HepG2 (cell line): ENCODE results near the gene MT1F. TPM values are rescaled to one million over a fixed set of nuclear protein-coding genes. Genes with fewer than 3 reads are reported as not detected.

Experiments used
- ATAC-seq: fragments of 200-7000 bp; cut with Tn5 transposase; 3 replicates; pipeline ENCODE4 v1.9.1; 2020; ENCODE audit warnings: mild to moderate bottlenecking, moderate library complexity
- BruUV-seq: library from RNA; stranded (reverse); fragments of 400-500 nt; replicated peaks from 2 replicates; lab custom pipeline; 2021; lab: Mats Ljungman, UMichigan
- CTCF ChIA-PET: fragments of 300-600 bp; formaldehyde crosslinking; extraction: SDS; loops from one replicate; lab custom pipeline; 2021; ENCODE audit warnings: low total read pairs, inconsistent platforms, low intra/inter-chr PET ratio; lab: Yijun Ruan, JAX
- POLR2A ChIA-PET: fragments of 350-600 bp; sonication (Branson Sonifier 250); formaldehyde crosslinking; loops from one replicate; lab custom pipeline; 2020; ENCODE audit warnings: antibody characterized with exemption, inconsistent platforms; lab: Yijun Ruan, JAX
- DNase-seq: peaks from one replicate; pipeline ENCODE4 v3.0.0-alpha.2; 2015; ENCODE audit warnings: low spot score
- FAIRE-seq: peaks from 3 replicates; lab custom pipeline; 2011; peaks lifted over from hg19 to GRCh38; lab: Jason Lieb, UNC
- H2AFZ ChIP-seq: one replicate; pipeline ENCODE4 v1.6.1; 2011; ENCODE audit warnings: low read length, inconsistent platforms
- H3K27ac ChIP-seq: fragments of 300-600 bp; 3 replicates; pipeline ENCODE4 v1.8.0; 2011; ENCODE audit warnings: mixed run types, mild to moderate bottlenecking, mixed read lengths, low read length, inconsistent platforms; ENCODE audit not compliant: insufficient read depth; ENCODE audit errors: extremely low read length
- H3K27me3 ChIP-seq, 2 experiments: fragments of 200-600 bp in 1 of 2; 2 replicates in 1 of 2; 3 replicates in 1 of 2; pipeline versions ENCODE4 v1.6.0 to v1.8.0; 2011; ENCODE audit warnings: low read length in 2 of 2, mild to moderate bottlenecking in 2 of 2, moderate library complexity in 2 of 2, inconsistent platforms in 1 of 2; ENCODE audit not compliant: insufficient read depth in 2 of 2, control insufficient read depth in 1 of 2
- H3K36me3 ChIP-seq, 2 experiments: fragments of 200-600 bp in 1 of 2; replicated peaks in 1 of 2; 2 replicates in 1 of 2; 3 replicates in 1 of 2; pipeline versions ENCODE4 v1.5.1 to v1.8.0; 2011; ENCODE audit warnings: low read length in 2 of 2, inconsistent platforms in 1 of 2; ENCODE audit not compliant: insufficient read depth in 2 of 2, control insufficient read depth in 1 of 2
- H3K4me1 ChIP-seq: 2 replicates; pipeline ENCODE4 v1.5.1; 2012; ENCODE audit warnings: low read length, inconsistent platforms; ENCODE audit not compliant: insufficient read depth
- H3K4me2 ChIP-seq: 2 replicates; pipeline ENCODE4 v1.6.0; 2011; ENCODE audit warnings: low read depth, low read length, inconsistent platforms
- H3K4me3 ChIP-seq, 3 experiments: fragments of 200-600 bp in 1 of 3; sonication (generic), shearing (Covaris generic) in 1 of 3; replicated peaks in 1 of 3; 2 replicates each; pipeline ENCODE4 v1.5.1; 2011 to 2016; ENCODE audit warnings: low read length in 3 of 3, inconsistent platforms in 2 of 3, low read depth in 2 of 3, mild to moderate bottlenecking in 2 of 3, control low read depth in 1 of 3, mixed read lengths in 1 of 3; ENCODE audit not compliant: insufficient read depth in 1 of 3
- H3K79me2 ChIP-seq: one replicate; pipeline ENCODE4 v1.6.1; 2011; ENCODE audit warnings: low read length, inconsistent platforms; ENCODE audit not compliant: insufficient read depth
- H3K9ac ChIP-seq: 2 replicates; pipeline ENCODE4 v1.6.0; 2011; ENCODE audit warnings: mild to moderate bottlenecking, low read depth, low read length, inconsistent platforms; ENCODE audit not compliant: insufficient read depth
- H3K9me3 ChIP-seq: 2 replicates; pipeline ENCODE4 v1.5.1; 2012; ENCODE audit warnings: mild to moderate bottlenecking, low read length
- H4K20me1 ChIP-seq: 2 replicates; pipeline ENCODE4 v1.6.0; 2011; ENCODE audit warnings: inconsistent platforms, mild to moderate bottlenecking, low read length, moderate library complexity; ENCODE audit not compliant: insufficient read depth
- GFI1 ChIP-seq: sonication (generic); formaldehyde crosslinking; IDR thresholded peaks from 2 replicates; pipeline ENCODE4 v1.5.0; 2020; ENCODE audit warnings: missing genetic modification reagents, mild to moderate bottlenecking, borderline replicate concordance
- HDAC6 ChIP-seq: fragments of 200-600 bp; sonication (generic); IDR thresholded peaks from 2 replicates; pipeline ENCODE4 v1.7.0; 2017; ENCODE audit warnings: mild to moderate bottlenecking, antibody characterized with exemption, low read length, low read depth
- LBX2 ChIP-seq: sonication (generic); formaldehyde crosslinking; IDR thresholded peaks from 2 replicates; pipeline ENCODE4 v1.5.0; 2020; ENCODE audit warnings: missing genetic modification reagents, mild to moderate bottlenecking, borderline replicate concordance
- PRPF4 ChIP-seq: fragments of 200-400 bp; formaldehyde crosslinking; IDR thresholded peaks from 2 replicates; pipeline ENCODE4 v1.6.1; 2016; ENCODE audit warnings: low read length, low read depth; ENCODE audit not compliant: poor library complexity, severe bottlenecking
- TRIM22 ChIP-seq: fragments of 450-650 bp; IDR thresholded peaks from 2 replicates; pipeline ENCODE4 v1.6.1; 2017
- ZNF230 ChIP-seq: sonication (generic); formaldehyde crosslinking; IDR thresholded peaks from 2 replicates; pipeline ENCODE4 v1.4.0; 2020; ENCODE audit warnings: mild to moderate bottlenecking, missing genetic modification reagents
- ZNF512 ChIP-seq: sonication (generic); formaldehyde crosslinking; IDR thresholded peaks from 2 replicates; pipeline ENCODE4 v1.4.0; 2020; ENCODE audit warnings: mild to moderate bottlenecking, missing genetic modification reagents
- ZNF543 ChIP-seq: sonication (generic); formaldehyde crosslinking; IDR thresholded peaks from 2 replicates; pipeline ENCODE4 v1.4.0; 2020; ENCODE audit warnings: mild to moderate bottlenecking, missing genetic modification reagents
- ZNF761 ChIP-seq: sonication (generic); formaldehyde crosslinking; conservative IDR thresholded peaks from 2 replicates; pipeline ENCODE4 v1.4.0; 2020; ENCODE audit warnings: mild to moderate bottlenecking, missing genetic modification reagents
- WGBS: methylation state at CpG from one replicate; pipeline ENCODE4 v1.1.6; 2017; ENCODE audit warnings: low lambda C conversion rate; 5-methylcytosine and 5-hydroxymethylcytosine counted together
- in situ Hi-C: cut with HindIII; loops from 2 replicates; pipeline ENCODE4 v1.10.0; 2017; ENCODE audit warnings: low pct_unique_long_range_greater_than_20kb; ENCODE audit not compliant: extremely low pct_ligation_motif_present
- intact Hi-C: fragments of 100-400 bp; cut with micrococcal nuclease; formaldehyde crosslinking; loops from one replicate; pipeline ENCODE4 v1.10.0; 2022; ENCODE audit not compliant: unreplicated experiment
- polyA plus RNA-seq, 8 experiments: library from polyadenylated mRNA; depleted of rRNA in 3 of 8; stranded (reverse) in 7 of 8; unstranded in 1 of 8; fragments of >200 nt; fragmentation: Illumina TruSeq in 4 of 8; extraction: Trizol in 4 of 8; gene quantifications; 2 replicates each; pipeline versions ENCODE4 v1.2.1 to v1.2.3, GENCODE V29; 2011 to 2016; ENCODE audit warnings: low read depth in 4 of 8, missing spikeins in 1 of 8, mixed read lengths in 1 of 8; ENCODE audit not compliant: insufficient read depth in 1 of 8
- total RNA-seq, 5 experiments: library from RNA; depleted of rRNA; stranded (reverse); fragments of >200 nt; fragmentation: Illumina TruSeq; extraction: Trizol; gene quantifications; 2 replicates each; pipeline ENCODE4 v1.2.3, GENCODE V29; 2016; ENCODE audit warnings: low read depth in 1 of 5
- TF ChIP-seq, protein P1 (sequence below): sonication (generic); formaldehyde crosslinking; IDR thresholded peaks from 2 replicates; pipeline ENCODE4 v1.8.0; 2022; ENCODE audit warnings: mild to moderate bottlenecking, missing genetic modification reagents, borderline replicate concordance
- TF ChIP-seq, protein P2 (sequence below): sonication (generic); formaldehyde crosslinking; IDR thresholded peaks from 2 replicates; pipeline ENCODE4 v1.9.0; 2022; ENCODE audit warnings: missing genetic modification reagents, mild to moderate bottlenecking, borderline replicate concordance
- TF ChIP-seq, protein P3 (sequence below): sonication (generic); formaldehyde crosslinking; IDR thresholded peaks from 2 replicates; pipeline ENCODE4 v1.8.0; 2022; ENCODE audit warnings: missing genetic modification reagents, mild to moderate bottlenecking, inconsistent platforms, borderline replicate concordance
- TF ChIP-seq, protein P4 (sequence below): sonication (generic); formaldehyde crosslinking; conservative IDR thresholded peaks from 2 replicates; pipeline ENCODE4 v1.8.0; 2022; ENCODE audit warnings: missing genetic modification reagents

The MT1F gene
- total and polyA plus RNA-seq, 2 of the 13 experiments (the other 11 are each of a cell fraction or from before 2014, with no cell fraction given), result 1.9 to 169 TPM

GRCh38 chr16:56611281-56611833 lies 46.4 kb upstream of the MT1F start:
- H3K79me2 ChIP-seq, result no peaks in the 10 kb centered on the region
- peak overlapping the region; percentile 32 for H3K9ac ChIP-seq
- intact Hi-C loops (no loop called here), in situ Hi-C loops (no loop called here)
- no peak overlapping the region for H2AFZ ChIP-seq
- H3K9me3 ChIP-seq, result no peaks in the 10 kb centered on the region
- FAIRE-seq, result no peak
- no peaks in the 10 kb centered on the region for H3K36me3 ChIP-seq
- 0% methylated on average over 2 of the region's 2 CpGs for WGBS
- BruUV-seq, result no TSS peak
- ATAC-seq, result no peak
- H3K27me3 ChIP-seq, result peaks cover 0 to under 1% of the 10 kb centered on the region in 2 experiments; a peak in 2 of 5 replicates
- H3K4me2 ChIP-seq, result peak overlapping the region; percentile 91
- peaks cover 52% of the 10 kb centered on the region for H3K4me1 ChIP-seq
- POLR2A ChIA-PET, result interaction anchor here (1.0 to 5.3 kb wide), 2 partner anchors 14 to 46 kb away, joined by 3 to 83 read pairs; partner anchors contain the start of genes MT1E and MT1F
- H4K20me1 ChIP-seq, result no peaks in the 10 kb centered on the region
- peak; percentile 78 for DNase-seq
- CTCF ChIA-PET, result no interaction called here
- peak overlapping the region in 1 of 3 experiments; percentile 29; a peak in 1 of 6 replicates for H3K4me3 ChIP-seq
- H3K27ac ChIP-seq, result no peak overlapping the region
- TF ChIP-seq GFI1 (CRISPR knock-in tag) (no peak), HDAC6 (no peak), ZNF230 (CRISPR knock-in tag) (no peak), ZNF761 (CRISPR knock-in tag) (no peak), ZNF543 (CRISPR knock-in tag) (no peak), TRIM22 (no peak), ZNF512 (CRISPR knock-in tag) (no peak), LBX2 (no peak), PRPF4 (no peak)
- TF ChIP-seq, protein P1, sequence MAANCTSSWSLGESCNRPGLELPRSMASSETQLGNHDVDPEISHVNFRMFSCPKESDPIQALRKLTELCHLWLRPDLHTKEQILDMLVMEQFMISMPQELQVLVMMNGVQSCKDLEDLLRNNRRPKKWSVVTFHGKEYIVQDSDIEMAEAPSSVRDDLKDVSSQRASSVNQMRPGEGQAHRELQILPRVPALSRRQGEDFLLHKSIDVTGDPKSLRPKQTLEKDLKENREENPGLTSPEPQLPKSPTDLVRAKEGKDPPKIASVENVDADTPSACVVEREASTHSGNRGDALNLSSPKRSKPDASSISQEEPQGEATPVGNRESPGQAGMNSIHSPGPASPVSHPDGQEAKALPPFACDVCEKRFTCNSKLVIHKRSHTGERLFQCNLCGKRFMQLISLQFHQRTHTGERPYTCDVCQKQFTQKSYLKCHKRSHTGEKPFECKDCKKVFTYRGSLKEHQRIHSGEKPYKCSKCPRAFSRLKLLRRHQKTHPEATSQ (CRISPR knock-in tag), result no peak
- TF ChIP-seq, protein P2, sequence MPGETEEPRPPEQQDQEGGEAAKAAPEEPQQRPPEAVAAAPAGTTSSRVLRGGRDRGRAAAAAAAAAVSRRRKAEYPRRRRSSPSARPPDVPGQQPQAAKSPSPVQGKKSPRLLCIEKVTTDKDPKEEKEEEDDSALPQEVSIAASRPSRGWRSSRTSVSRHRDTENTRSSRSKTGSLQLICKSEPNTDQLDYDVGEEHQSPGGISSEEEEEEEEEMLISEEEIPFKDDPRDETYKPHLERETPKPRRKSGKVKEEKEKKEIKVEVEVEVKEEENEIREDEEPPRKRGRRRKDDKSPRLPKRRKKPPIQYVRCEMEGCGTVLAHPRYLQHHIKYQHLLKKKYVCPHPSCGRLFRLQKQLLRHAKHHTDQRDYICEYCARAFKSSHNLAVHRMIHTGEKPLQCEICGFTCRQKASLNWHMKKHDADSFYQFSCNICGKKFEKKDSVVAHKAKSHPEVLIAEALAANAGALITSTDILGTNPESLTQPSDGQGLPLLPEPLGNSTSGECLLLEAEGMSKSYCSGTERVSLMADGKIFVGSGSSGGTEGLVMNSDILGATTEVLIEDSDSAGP (CRISPR knock-in tag), result no peak
- TF ChIP-seq, protein P3, sequence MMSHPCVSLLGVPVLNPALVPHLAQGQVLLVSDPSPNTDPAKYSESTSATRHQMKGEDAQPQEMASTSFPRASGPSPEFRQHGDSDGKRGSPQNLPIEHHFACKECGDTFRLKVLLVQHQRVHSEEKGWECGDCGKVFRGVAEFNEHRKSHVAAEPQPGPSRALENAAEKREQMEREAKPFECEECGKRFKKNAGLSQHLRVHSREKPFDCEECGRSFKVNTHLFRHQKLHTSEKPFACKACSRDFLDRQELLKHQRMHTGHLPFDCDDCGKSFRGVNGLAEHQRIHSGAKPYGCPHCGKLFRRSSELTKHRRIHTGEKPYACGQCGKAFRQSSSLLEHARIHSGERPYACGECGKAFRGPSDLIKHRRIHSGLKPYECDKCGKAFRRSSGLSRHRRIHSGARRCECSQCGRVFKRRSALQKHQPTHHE (CRISPR knock-in tag), result no peak
- TF ChIP-seq, protein P4, sequence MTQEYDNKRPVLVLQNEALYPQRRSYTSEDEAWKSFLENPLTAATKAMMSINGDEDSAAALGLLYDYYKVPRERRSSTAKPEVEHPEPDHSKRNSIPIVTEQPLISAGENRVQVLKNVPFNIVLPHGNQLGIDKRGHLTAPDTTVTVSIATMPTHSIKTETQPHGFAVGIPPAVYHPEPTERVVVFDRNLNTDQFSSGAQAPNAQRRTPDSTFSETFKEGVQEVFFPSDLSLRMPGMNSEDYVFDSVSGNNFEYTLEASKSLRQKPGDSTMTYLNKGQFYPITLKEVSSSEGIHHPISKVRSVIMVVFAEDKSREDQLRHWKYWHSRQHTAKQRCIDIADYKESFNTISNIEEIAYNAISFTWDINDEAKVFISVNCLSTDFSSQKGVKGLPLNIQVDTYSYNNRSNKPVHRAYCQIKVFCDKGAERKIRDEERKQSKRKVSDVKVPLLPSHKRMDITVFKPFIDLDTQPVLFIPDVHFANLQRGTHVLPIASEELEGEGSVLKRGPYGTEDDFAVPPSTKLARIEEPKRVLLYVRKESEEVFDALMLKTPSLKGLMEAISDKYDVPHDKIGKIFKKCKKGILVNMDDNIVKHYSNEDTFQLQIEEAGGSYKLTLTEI, result no peak
